Common myeloid progenitor, CD34-positive (primary cell): Measurements from ENCODE around the gene GRK2.
"Not testable (repeated sequence)": the region's sequence is repeated elsewhere in the genome, so short reads cannot be mapped to it uniquely, and the experiment has no call there.

Source experiments
- CTCF ChIA-PET: fragments of 350-600 bp; sonication (Branson Sonifier 250); formaldehyde crosslinking; loops from one replicate; lab custom pipeline; 2021; ENCODE audit warnings: antibody characterized with exemption; lab: Charles Lee
- POLR2A ChIA-PET: fragments of 350-600 bp; sonication (Branson Sonifier 250); formaldehyde crosslinking; loops from one replicate; lab custom pipeline; 2021; ENCODE audit warnings: antibody characterized with exemption; lab: Charles Lee
- DNase-seq, 3 donors: peaks; one replicate each; pipeline versions ENCODE4 v3.0.0 to v3.0.0-alpha.2; 2013
- H3K27ac ChIP-seq, 2 experiments: 1 replicate in 1 of 2; 2 replicates in 1 of 2; pipeline ENCODE4 v1.7.0; 2013; ENCODE audit warnings: inconsistent platforms in 2 of 2, low read length in 2 of 2, mild to moderate bottlenecking in 2 of 2, low read depth in 1 of 2, moderate library complexity in 1 of 2; ENCODE audit not compliant: severe bottlenecking in 2 of 2, insufficient read depth in 1 of 2, poor library complexity in 1 of 2
- H3K27me3 ChIP-seq, 5 experiments: replicated peaks in 2 of 5; 1 replicate in 3 of 5; 2 replicates in 2 of 5; pipeline versions ENCODE4 v1.6.1 to v1.7.0; 2013; ENCODE audit warnings: low read length in 4 of 5, mild to moderate bottlenecking in 2 of 5, moderate library complexity in 2 of 5, inconsistent platforms in 1 of 5; ENCODE audit not compliant: insufficient read depth in 5 of 5, control insufficient read depth in 4 of 5
- H3K36me3 ChIP-seq, 4 experiments: 1 replicate in 2 of 4; 2 replicates in 2 of 4; pipeline versions ENCODE4 v1.6.1 to v1.7.0; 2013; ENCODE audit warnings: low read length in 3 of 4, control low read depth in 1 of 4, mild to moderate bottlenecking in 1 of 4; ENCODE audit not compliant: control insufficient read depth in 4 of 4, insufficient read depth in 4 of 4
- H3K4me1 ChIP-seq, 4 experiments: 1 replicate in 3 of 4; 2 replicates in 1 of 4; pipeline versions ENCODE4 v1.6.1 to v1.7.1; 2013; ENCODE audit warnings: low read length in 3 of 4, mild to moderate bottlenecking in 3 of 4, control low read depth in 1 of 4, inconsistent platforms in 1 of 4, moderate library complexity in 1 of 4; ENCODE audit not compliant: control insufficient read depth in 4 of 4, insufficient read depth in 4 of 4; ENCODE audit errors: control extremely low read depth in 1 of 4
- H3K4me3 ChIP-seq, 7 experiments: 1 replicate in 4 of 7; 2 replicates in 3 of 7; pipeline versions ENCODE4 v1.5.1 to v1.7.0; 2013; ENCODE audit warnings: mild to moderate bottlenecking in 7 of 7, low read length in 6 of 7, moderate library complexity in 6 of 7, inconsistent platforms in 2 of 7, low read depth in 2 of 7, control low read depth in 1 of 7; ENCODE audit not compliant: insufficient read depth in 4 of 7, control insufficient read depth in 1 of 7; ENCODE audit errors: extremely low read depth in 1 of 7
- H3K9me3 ChIP-seq, 5 experiments: 1 replicate in 4 of 5; 2 replicates in 1 of 5; pipeline versions ENCODE4 v1.6.1 to v1.7.1; 2013; ENCODE audit warnings: low read length in 4 of 5, mild to moderate bottlenecking in 2 of 5, inconsistent platforms in 1 of 5, low read depth in 1 of 5, moderate library complexity in 1 of 5; ENCODE audit not compliant: control insufficient read depth in 4 of 5, insufficient read depth in 2 of 5; ENCODE audit errors: control extremely low read depth in 1 of 5
- WGBS: methylation state at CpG from one replicate; pipeline ENCODE4 v1.1.5; 2013; ENCODE audit not compliant: insufficient coverage; 5-methylcytosine and 5-hydroxymethylcytosine counted together

GRK2 gene

DNA sequence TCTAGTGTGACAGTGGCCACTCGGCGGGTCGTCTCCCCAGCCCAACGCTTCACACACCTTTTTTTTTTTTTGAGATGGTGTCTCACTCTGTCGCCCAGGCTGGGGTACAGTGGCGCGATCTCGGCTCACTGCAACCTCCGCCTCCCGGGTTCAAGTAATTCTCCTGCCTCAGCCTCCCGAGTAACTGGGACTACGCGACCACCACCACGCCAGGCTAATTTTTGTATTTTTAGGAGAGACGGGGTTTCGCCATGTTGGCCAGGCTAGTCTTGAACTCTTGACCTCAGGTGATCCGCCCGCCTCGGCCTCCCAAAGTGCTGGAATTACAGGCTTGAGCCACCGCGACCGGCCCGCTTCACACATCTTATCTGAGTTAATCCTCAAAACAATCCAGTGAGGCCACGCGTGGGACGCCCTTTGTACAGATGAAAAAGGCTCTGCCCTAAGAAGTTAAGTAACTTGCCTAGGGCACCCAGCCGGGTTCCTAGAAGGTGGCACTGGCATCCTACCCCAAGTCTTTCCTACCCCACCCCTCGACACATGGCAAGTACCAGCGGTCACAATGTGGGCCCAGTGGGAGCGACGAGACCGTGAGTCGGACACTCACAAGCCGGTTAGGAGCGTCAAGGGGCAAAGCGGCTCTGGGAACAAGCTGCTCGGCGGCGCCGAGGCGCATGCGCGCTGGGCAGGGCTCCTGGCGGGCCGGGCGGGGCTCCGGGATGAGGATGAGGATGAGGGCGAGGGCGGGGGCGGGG lies 5.2 kb upstream of the GRK2 start:
- not testable (repeated sequence) for H3K27me3 ChIP-seq, H3K9me3 ChIP-seq, DNase-seq, H3K27ac ChIP-seq
- CTCF ChIA-PET, result interaction anchor here (1.0 to 5.0 kb wide), 13 partner anchors 9 to 120 kb away, joined by 3 to 124 read pairs (median 24); partner anchors contain the start of genes ANKRD13D and SSH3
- Histone ChIP-seq H3K4me3 (peak overlapping the region in 4 of 7 experiments; percentile 32 to 72 (median 52)), H3K36me3 (peaks cover 0 to 17% (median 6%) of the 10 kb centered on the region in 4 experiments), H3K4me1 (peaks cover 0 to 38% (median 36%) of the 10 kb centered on the region in 4 experiments)
- 54% methylated on average over 36 of the region's 50 CpGs for WGBS
- POLR2A ChIA-PET, result interaction anchor here (0.6 to 2.2 kb wide), 5 partner anchors 8 to 56 kb away, joined by 3 to 12 read pairs (median 4); partner anchors contain the start of gene ANKRD13D

DNA sequence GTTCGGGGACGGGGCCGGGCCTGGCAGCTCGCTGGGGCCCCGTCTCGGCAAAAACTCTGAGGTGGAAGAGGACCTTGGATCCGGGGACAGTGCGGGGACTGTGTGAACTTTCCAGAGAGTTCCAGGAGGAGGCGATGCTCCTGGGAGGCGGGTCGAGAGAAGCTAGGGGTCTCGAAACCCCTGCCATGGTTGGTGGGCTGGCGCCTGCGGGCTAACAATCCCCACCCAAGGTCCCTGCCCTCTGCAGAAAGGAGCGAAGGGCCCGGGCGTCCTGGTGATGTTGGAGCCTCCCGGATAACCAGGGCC lies 4.7 kb upstream of the GRK2 start:
- no peaks in the 10 kb centered on the region for H3K27me3 ChIP-seq
- H3K9me3 ChIP-seq, result no peaks in the 10 kb centered on the region
- H3K4me1 ChIP-seq, result peaks cover 0 to 39% (median 37%) of the 10 kb centered on the region in 4 experiments
- H3K36me3 ChIP-seq, result peaks cover 0 to 11% (median 4%) of the 10 kb centered on the region in 4 experiments
- CTCF ChIA-PET, result interaction anchor here (0.9 to 5.0 kb wide), 17 partner anchors 9 to 124 kb away, joined by 3 to 124 read pairs (median 5); partner anchors contain the start of genes ANKRD13D and SSH3
- POLR2A ChIA-PET, result interaction anchor here (0.6 to 2.6 kb wide), 7 partner anchors 8 to 56 kb away, joined by 3 to 19 read pairs (median 6); partner anchors contain the start of genes ANKRD13D and SSH3
- H3K4me3 ChIP-seq, result peak overlapping the region in 2 of 7 experiments; percentile 54 to 72
- WGBS, result 44% methylated on average over 9 of the region's 18 CpGs
- H3K27ac ChIP-seq, result no peak overlapping the region
- no peak for DNase-seq

DNA sequence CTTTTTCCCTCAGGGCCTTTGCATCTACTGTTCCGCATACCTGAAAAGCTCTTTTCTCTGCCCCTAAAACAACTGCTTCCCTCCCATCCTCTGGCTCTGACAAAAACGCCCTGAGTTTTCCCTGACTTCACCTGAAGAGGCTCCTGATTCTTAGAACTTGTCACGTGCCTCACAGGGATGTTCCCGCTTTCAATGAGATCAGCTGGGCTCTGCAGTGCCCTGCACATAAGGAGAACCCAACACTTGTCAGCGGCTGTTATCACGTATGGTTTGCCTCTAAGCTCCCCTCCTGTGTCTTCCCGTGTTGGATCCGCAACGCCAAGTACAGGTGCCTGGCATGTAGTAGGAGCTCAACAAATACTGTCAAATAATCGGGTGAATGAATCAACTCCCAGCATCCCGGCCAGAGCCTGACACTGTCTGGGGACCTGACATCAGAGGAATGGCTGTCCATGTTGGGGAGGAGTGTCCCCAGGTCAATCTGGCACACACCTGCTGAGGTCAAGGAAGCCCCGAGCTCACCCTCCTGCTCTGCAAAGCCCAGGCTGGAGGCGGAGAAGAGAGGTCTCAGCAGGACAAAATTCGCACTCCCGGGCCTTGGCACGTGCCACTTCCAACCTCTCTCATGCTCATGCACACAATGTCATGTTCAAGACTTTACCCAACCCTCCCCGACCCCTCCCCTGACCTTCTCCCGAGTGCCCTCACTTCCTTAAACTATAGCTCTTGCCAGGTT lies 4.2 kb upstream of the GRK2 start:
- no peaks in the 10 kb centered on the region for H3K27me3 ChIP-seq
- no peak for DNase-seq
- 62% methylated on average over 16 of the region's 18 CpGs for WGBS
- H3K27ac ChIP-seq, result peak overlapping the region in 1 of 2 experiments; percentile 58
- POLR2A ChIA-PET, result interaction anchor here (0.6 to 2.6 kb wide), 9 partner anchors 9 to 55 kb away, joined by 3 to 19 read pairs (median 6); partner anchors contain the start of genes ANKRD13D and SSH3
- H3K4me3 ChIP-seq, result peak overlapping the region in 3 of 7 experiments; percentile 31 to 54 (median 43)
- H3K4me1 ChIP-seq, result peaks cover 0 to 39% (median 37%) of the 10 kb centered on the region in 4 experiments
- no peaks in the 10 kb centered on the region for H3K9me3 ChIP-seq
- CTCF ChIA-PET, result interaction anchor here (0.8 to 5.0 kb wide), 22 partner anchors 10 to 124 kb away, joined by 3 to 124 read pairs (median 4); partner anchors contain the start of genes ANKRD13D and SSH3
- H3K36me3 ChIP-seq, result peaks cover 0 to 8% (median 1%) of the 10 kb centered on the region in 4 experiments

DNA sequence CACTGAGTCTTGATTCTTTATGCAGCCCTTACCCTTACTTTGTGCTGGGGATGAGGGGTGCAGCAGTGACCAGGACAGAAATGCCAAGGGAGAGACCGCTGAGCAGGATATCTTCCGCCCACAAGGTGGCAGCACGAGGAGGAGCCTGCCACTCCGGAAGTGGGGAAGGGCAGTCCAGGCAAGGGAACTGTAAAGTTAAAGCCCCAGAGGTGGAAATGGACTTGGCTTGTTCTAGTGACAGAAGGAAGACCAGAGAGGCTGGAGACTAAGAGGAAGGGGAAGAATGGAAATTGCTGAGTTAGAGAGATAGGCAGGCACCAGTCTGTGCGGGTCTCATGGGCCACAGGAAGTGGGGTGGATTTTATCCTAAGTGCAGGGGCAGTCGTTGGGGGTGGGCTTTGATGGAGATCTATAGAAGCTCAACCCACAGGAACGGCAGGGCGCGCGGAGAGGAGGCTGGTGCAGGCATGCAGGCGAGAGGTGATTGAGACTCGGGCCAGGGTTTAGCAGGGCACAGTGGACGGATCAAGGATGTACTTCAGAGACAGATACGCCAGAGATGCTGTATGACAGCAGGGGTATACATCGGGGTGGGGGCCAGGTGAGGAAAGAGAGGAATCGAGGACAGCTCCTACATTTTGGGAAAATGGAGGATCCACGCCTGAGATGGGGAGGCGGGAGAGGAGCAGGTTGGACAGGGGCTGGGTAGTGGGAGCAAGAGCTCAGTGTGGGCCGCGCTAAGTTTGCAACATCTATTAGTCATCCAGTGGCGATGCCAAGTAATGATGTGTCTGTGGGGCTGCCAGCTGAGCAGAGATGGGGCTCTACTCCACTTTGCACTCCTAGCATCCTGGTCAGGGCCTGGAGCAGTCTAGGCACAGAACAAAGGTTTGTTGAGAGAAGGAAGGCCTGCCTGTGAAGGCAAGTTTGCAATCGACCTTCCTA lies 3.3 kb upstream of the GRK2 start:
- H3K4me1 ChIP-seq, result peaks cover 0 to 48% (median 45%) of the 10 kb centered on the region in 4 experiments
- ChIA-PET POLR2A (interaction anchor here (1.1 to 2.6 kb wide), 8 partner anchors 8 to 54 kb away, joined by 3 to 19 read pairs (median 5); partner anchors contain the start of genes ANKRD13D and SSH3), CTCF (interaction anchor here (0.8 to 5.0 kb wide), 22 partner anchors 11 to 123 kb away, joined by 3 to 124 read pairs (median 4); partner anchors contain the start of genes ANKRD13D, POLD4 and SSH3)
- H3K27ac ChIP-seq, result peak overlapping the region in 1 of 2 experiments; percentile 58
- H3K27me3 ChIP-seq, result no peaks in the 10 kb centered on the region
- peaks cover 0 to 13% (median 5%) of the 10 kb centered on the region in 4 experiments for H3K36me3 ChIP-seq
- peak overlapping the region in 4 of 7 experiments; percentile 7 to 43 (median 36) for H3K4me3 ChIP-seq
- DNase-seq, result peak; percentile 77 to 89 (median 85)
- H3K9me3 ChIP-seq, result no peaks in the 10 kb centered on the region
- WGBS, result 36% methylated on average over 20 of the region's 22 CpGs

DNA sequence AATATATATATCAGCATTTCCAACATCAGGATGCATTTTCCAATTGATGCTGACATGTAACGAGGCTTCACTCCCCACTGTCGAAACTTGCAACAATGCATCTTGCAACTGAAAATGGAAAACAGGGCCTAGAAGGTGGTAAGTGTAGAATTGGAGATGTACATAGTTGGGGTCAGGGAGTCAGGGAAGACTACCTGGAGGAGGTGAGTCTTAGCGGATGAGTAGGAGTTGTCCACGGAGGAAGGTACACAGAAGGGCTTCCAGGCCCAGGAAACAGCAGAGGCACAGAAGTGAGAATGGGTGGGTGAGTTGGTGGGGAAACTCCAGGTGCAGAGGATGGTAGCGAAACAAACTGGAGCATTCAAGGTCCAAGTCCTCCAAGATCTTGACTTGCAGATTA lies 2.0 kb upstream of the GRK2 start:
- WGBS, result 94% methylated on average over 3 of the region's 5 CpGs
- no peaks in the 10 kb centered on the region for H3K9me3 ChIP-seq
- peaks cover 6 to 60% (median 58%) of the 10 kb centered on the region in 4 experiments for H3K4me1 ChIP-seq
- H3K27me3 ChIP-seq, result no peaks in the 10 kb centered on the region
- no peak overlapping the region for H3K27ac ChIP-seq
- DNase-seq, result no peak
- ChIA-PET CTCF (interaction anchor here (0.7 to 5.0 kb wide), 11 partner anchors 11 to 107 kb away, joined by 3 to 124 read pairs (median 7); partner anchors contain the start of genes ANKRD13D and SSH3), POLR2A (interaction anchor here (1.1 to 2.6 kb wide), 3 partner anchors 13 to 24 kb away, joined by 4 to 19 read pairs (median 16); partner anchors contain the start of gene ANKRD13D)
- no peak overlapping the region for H3K4me3 ChIP-seq
- H3K36me3 ChIP-seq, result peaks cover 0 to 22% (median 11%) of the 10 kb centered on the region in 4 experiments
